A549 treated with CORT108297 at 1 μM for 4 hours (cell line): ENCODE measurements around the gene LGALS4. TPM values are rescaled to one million over a fixed set of nuclear protein-coding genes. Genes with fewer than 3 reads are reported as not detected.

ENCODE experiments used
- total RNA-seq: library from RNA; stranded (reverse); fragments of 200-300 nt; extraction: Qiagen RNA extraction; gene quantifications from 5 replicates; pipeline ENCODE4 v1.2.3, GENCODE V29; 2022

LGALS4 gene, protein sequence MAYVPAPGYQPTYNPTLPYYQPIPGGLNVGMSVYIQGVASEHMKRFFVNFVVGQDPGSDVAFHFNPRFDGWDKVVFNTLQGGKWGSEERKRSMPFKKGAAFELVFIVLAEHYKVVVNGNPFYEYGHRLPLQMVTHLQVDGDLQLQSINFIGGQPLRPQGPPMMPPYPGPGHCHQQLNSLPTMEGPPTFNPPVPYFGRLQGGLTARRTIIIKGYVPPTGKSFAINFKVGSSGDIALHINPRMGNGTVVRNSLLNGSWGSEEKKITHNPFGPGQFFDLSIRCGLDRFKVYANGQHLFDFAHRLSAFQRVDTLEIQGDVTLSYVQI
- 0.18 to 0.65 TPM (median 0.42 TPM) in 5 replicates for total RNA-seq

DNA sequence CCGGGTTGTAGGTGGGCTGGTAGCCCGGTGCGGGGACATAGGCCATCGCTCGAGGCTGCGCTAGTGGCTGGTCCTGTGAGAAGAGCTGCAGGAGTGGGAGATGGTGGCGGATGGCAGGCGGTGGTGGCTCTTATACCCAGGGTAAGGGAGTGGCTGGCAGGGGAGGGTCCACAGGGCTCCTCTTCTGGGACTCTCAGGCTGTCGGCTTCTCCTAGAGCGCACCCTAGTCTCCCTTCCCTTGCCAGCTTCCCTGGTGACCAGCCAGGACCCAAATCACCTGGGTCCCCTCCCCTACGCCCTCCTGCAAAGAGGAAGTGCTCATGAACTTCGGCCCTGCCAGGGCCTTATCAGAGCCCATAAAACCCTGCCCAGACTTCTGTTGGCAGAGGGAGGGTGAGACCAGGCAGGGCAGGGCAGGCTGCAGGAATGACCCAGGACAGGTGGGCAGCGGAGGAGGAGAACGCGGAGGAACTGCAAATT, at the start of gene LGALS4:
TSS of gene LGALS4 (minus strand) at position 105 of the 480 bp plus-strand sequence. CDS start at position 46, 59 bp downstream.

DNA sequence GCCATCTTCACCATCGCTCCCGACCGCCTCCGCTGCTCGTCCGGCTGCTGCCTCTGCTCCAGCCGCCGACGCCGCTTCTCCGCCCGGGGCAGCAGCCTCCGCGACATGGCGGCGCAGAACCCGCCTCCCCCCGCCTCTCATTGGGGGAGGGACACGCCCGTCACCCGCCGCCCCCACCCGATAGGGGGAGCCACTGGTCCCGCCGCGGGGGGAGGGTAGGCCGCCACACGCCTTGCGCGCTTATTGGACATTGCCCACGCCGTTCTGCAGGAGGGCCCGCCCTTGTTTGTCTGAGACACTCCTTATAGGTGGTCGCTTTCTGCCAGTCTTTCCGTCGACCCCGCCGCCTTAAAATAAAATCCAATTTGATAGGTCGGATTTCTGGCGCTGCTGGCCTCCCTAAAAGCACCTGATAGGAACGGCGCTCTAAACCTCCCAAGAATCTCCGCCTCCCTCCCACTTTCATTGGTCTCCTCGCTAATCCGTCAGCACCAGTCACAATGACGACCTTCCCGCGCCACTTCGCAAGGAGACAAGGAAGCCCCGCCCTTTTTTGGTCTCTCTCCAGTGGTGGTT, 37.2 kb upstream of the LGALS4 start, which contains the start of gene HNRNPL:
TSS of gene HNRNPL (minus strand) at position 127 of the 576 bp plus-strand sequence. CDS start at position 107, 20 bp downstream.

DNA sequence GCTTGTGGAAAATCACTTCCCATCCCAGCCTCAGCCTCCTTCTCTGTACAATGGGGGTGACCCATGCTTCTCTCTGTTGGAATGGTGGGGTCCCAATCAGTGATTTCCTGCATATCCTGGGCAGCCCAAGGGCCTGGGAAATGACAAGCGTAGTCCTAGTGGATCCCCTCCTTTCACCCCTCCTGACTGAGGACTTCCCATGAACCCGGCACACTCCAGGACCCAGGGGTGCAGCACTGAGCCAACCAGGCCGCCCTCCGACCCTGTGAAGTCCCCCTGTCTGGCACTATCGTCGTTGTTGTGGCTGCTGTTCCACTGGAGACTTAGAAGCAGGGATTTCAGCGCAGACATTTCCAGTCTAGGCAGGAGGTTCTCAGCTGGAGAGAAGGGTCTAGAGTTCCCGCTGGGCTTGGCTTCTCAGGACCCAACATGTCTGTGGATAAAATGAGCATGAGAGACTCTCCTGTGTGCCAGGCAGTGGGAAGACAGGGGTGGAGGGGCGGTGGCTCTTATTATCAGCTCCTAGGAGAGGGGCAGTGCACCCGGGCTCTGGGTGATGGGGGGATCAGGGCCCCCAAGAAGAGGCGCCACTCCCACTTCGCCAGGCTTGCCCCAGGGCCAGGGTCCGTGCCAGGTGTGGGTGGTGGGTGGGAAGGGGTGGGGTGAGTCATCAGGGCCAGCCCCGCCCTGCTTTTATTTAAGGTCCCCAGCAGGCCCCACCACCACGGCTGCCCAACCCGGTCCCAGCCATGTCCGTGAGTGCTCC, 24.1 kb downstream of the LGALS4 start, which contains the start of gene LGALS7B:
TSS of gene LGALS7B (plus strand) at position 723 of the 766 bp plus-strand sequence. CDS start at position 750, 27 bp downstream.

DNA sequence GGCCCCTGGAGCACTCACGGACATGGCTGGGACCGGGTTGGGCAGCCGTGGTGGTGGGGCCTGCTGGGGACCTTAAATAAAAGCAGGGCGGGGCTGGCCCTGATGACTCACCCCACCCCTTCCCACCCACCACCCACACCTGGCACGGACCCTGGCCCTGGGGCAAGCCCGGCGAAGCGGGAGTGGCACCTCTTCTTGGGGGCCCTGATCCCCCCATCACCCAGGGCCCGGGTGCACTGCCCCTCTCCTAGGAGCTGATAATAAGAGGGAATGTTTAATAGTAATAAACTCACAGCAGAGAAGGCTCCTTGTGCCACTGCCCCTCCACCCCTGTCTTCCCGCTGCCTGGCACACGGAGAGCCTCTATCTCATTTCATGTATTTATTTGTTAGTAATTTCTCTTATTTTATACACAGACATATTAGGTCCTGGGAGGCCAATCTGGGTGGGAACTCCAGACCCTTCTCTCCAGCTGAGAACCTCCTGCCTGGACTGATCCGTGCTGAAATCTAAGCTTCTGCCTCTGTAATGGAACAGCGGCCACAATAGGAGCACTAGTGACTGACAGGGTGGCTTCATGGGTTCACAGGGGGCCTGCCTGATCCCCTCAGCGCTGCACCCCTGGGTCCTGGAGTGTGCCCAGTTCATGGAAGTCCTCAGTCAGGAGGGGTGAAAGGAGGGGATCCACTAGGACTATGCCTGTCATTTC, 39.1 kb downstream of the LGALS4 start, which contains the start of gene LGALS7:
TSS of gene LGALS7 (minus strand) at position 49 of the 709 bp plus-strand sequence. CDS start at position 24, 25 bp downstream.

Other genes starting within 250 kb of the LGALS4 start
- gene MAP4K1, start 195.0 kb downstream of the LGALS4 start, total RNA-seq, result 0.50 to 1.0 TPM (median 0.92 TPM) in 5 replicates
- gene EIF3K, start 193.8 kb downstream of the LGALS4 start, total RNA-seq, result 671 to 1,000 TPM (median 735 TPM) in 5 replicates
- 840 to 1,278 TPM (median 1,154 TPM) in 5 replicates for gene ACTN4, start 165.3 kb downstream of the LGALS4 start, total RNA-seq
- 5.0 to 6.7 TPM (median 6.2 TPM) in 5 replicates for gene CAPN12, start 68.5 kb downstream of the LGALS4 start, total RNA-seq
- gene LGALS7, start 39.4 kb downstream of the LGALS4 start, total RNA-seq, result 0.31 to 0.54 TPM (median 0.32 TPM) in 3 of 5 replicates, not detected in the others
- gene LGALS7B, start 23.7 kb downstream of the LGALS4 start, total RNA-seq, result 0.39 to 0.48 TPM in 2 of 5 replicates, not detected in the others
- 275 to 383 TPM (median 296 TPM) in 5 replicates for gene ECH1, start 18.8 kb upstream of the LGALS4 start, total RNA-seq
- 324 to 352 TPM (median 346 TPM) in 5 replicates for gene HNRNPL, start 37.0 kb upstream of the LGALS4 start, total RNA-seq
- 2.2 to 3.1 TPM (median 2.8 TPM) in 5 replicates for gene RINL, start 65.3 kb upstream of the LGALS4 start, total RNA-seq
- gene SIRT2, start 86.7 kb upstream of the LGALS4 start, total RNA-seq, result 34.1 to 39.6 TPM (median 36.7 TPM) in 5 replicates
- gene NFKBIB, start 87.0 kb upstream of the LGALS4 start, total RNA-seq, result 64.4 to 131 TPM (median 110 TPM) in 5 replicates
- gene CCER2, start 99.2 kb upstream of the LGALS4 start, total RNA-seq, result 0.45 to 1.2 TPM (median 0.98 TPM) in 5 replicates
- 46.2 to 64.3 TPM (median 58.8 TPM) in 5 replicates for gene SARS2, start 117.8 kb upstream of the LGALS4 start, total RNA-seq
- 209 to 341 TPM (median 295 TPM) in 5 replicates for gene MRPS12, start 118.0 kb upstream of the LGALS4 start, total RNA-seq
- gene FBXO17, start 162.8 kb upstream of the LGALS4 start, total RNA-seq, result 66.9 to 93.7 TPM (median 87.1 TPM) in 5 replicates
- gene FBXO27, start 219.6 kb upstream of the LGALS4 start, total RNA-seq, result 4.0 to 5.8 TPM (median 5.2 TPM) in 5 replicates